H1 (cell line): ENCODE measurements around the gene HMGB1. TPM values are rescaled to one million over a fixed set of nuclear protein-coding genes. Genes with fewer than 3 reads are reported as not detected.

ENCODE experiments used
- RXRA ChIP-seq: IDR thresholded peaks from 2 replicates; pipeline ENCODE4 v1.6.1; 2011; ENCODE audit warnings: low read depth, mild to moderate bottlenecking, low read length, moderate library complexity; ENCODE audit not compliant: insufficient read depth
- SIN3A ChIP-seq, 2 experiments: IDR thresholded peaks in 1 of 2; conservative IDR thresholded peaks in 1 of 2; 2 replicates each; pipeline ENCODE4 v1.6.1; 2011 to 2012; ENCODE audit warnings: low read length in 2 of 2, improper control_type of control experiment in 1 of 2, low read depth in 1 of 2, mild to moderate bottlenecking in 1 of 2
- TEAD4 ChIP-seq: IDR thresholded peaks from 2 replicates; pipeline ENCODE4 v1.6.1; 2012; ENCODE audit warnings: low read depth, low read length, inconsistent platforms, mixed read lengths
- polyA plus RNA-seq, 7 experiments: library from polyadenylated mRNA; depleted of rRNA in 3 of 7; stranded (reverse) in 5 of 7; unstranded in 2 of 7; fragments of >200 nt in 5 of 7; fragments of 200-250 nt in 2 of 7; gene quantifications; 1 replicate in 5 of 7; 2 replicates in 1 of 7; 4 replicates in 1 of 7; pipeline versions ENCODE4 v1.2.1 to v1.2.3, GENCODE V29; 2011 to 2013; ENCODE audit warnings: missing spikeins in 2 of 7, mixed read lengths in 2 of 7
- total RNA-seq: library from RNA; stranded (reverse); fragmentation: NEBNext Ultra II Directional; extraction: Animal tissue kit (Norgen Biotek cat#: 25700); gene quantifications from 2 replicates; pipeline ENCODE4 v1.2.1, GENCODE V29; 2021

Gene HMGB1
- total and polyA plus RNA-seq, 2 of the 8 experiments (the other 6 are each of a cell fraction or from before 2014, with no cell fraction given): 123 to 776 TPM

DNA sequence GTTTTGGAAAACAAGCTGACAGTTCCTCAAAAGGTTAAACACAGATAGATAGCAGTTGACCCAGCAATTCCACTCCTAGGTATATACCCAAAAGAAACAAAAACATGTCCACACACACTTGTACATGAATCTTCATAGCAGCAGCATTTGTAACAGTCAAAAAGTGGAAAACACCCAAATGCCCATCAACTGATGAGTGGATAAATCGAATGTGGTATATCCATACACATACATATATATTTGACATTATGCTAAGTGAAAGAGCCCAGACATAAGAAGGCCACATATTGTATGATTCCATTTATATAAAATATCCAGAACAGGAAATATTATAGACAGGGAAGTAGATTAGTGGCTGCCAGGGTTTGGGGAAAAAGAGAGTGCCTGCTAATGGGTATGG lies 7.9 kb upstream of the HMGB1 start (continued):
- TF ChIP-seq SIN3A (conservative IDR thresholded peaks at IDR 0.05 in 1 of 2, IDR thresholded peaks at IDR 0.05 in 1 of 2; ENCODE audit: low read depth in 1 of 2, low read length in 2 of 2) (no peak), TEAD4 (no peak), RXRA (no peak)
